Neural progenitor cell (in vitro differentiated cells): Measurements from ENCODE around the gene AURKA. TPM values are rescaled to one million over a fixed set of nuclear protein-coding genes. Genes with fewer than 3 reads are reported as not detected.

Experiments used
- DNase-seq: peaks from one replicate; pipeline ENCODE4 v3.0.0-alpha.2; 2016; ENCODE audit warnings: low spot score
- H2AFZ ChIP-seq: fragments of 200-600 bp; sonication (generic); replicated peaks from 2 replicates; pipeline ENCODE4 v1.6.1; 2016; ENCODE audit warnings: antibody characterized with exemption
- H3F3A ChIP-seq: fragments of 200-600 bp; sonication (generic); 2 replicates; pipeline ENCODE4 v1.6.1; 2016; ENCODE audit warnings: antibody characterized with exemption, low read depth
- H3K27ac ChIP-seq: fragments of 200-600 bp; sonication (generic); 2 replicates; pipeline ENCODE4 v1.5.1; 2016; ENCODE audit warnings: mild to moderate bottlenecking
- H3K27me3 ChIP-seq: fragments of 200-600 bp; sonication (generic); 2 replicates; pipeline ENCODE4 v1.6.1; 2016; ENCODE audit warnings: mild to moderate bottlenecking, moderate library complexity
- H3K36me3 ChIP-seq: fragments of 200-600 bp; sonication (generic); 2 replicates; pipeline ENCODE4 v1.5.1; 2016
- H3K4me1 ChIP-seq: fragments of 200-600 bp; sonication (generic); 2 replicates; pipeline ENCODE4 v1.6.1; 2016; ENCODE audit warnings: mixed run types
- H3K4me2 ChIP-seq: fragments of 200-600 bp; sonication (generic); 2 replicates; pipeline ENCODE4 v1.6.1; 2016
- H3K4me3 ChIP-seq: fragments of 200-600 bp; sonication (generic); 2 replicates; pipeline ENCODE4 v1.5.1; 2016
- H3K79me2 ChIP-seq: fragments of 200-600 bp; sonication (generic); 2 replicates; pipeline ENCODE4 v1.6.1; 2016; ENCODE audit warnings: low read depth
- H3K9ac ChIP-seq: fragments of 200-600 bp; sonication (generic); 2 replicates; pipeline ENCODE4 v1.6.1; 2016
- H3K9me3 ChIP-seq: fragments of 200-600 bp; sonication (generic); 2 replicates; pipeline ENCODE4 v1.5.1; 2016; ENCODE audit warnings: low read depth
- H4K20me1 ChIP-seq: fragments of 200-600 bp; sonication (generic); 2 replicates; pipeline ENCODE4 v1.6.1; 2016; ENCODE audit warnings: low read depth
- H3K27ac Mint-ChIP-seq: 3 replicates; pipeline ENCODE4 v1.8.0; 2021; ENCODE audit warnings: mixed read lengths
- H3K27me3 Mint-ChIP-seq: 2 replicates; pipeline ENCODE4 v1.8.0; 2022; ENCODE audit warnings: low read depth, mild to moderate bottlenecking, inconsistent platforms, moderate library complexity, mixed read lengths; ENCODE audit not compliant: insufficient read depth
- H3K36me3 Mint-ChIP-seq: 3 replicates; pipeline ENCODE4 v1.8.0; 2021; ENCODE audit warnings: mixed read lengths
- H3K4me1 Mint-ChIP-seq: 3 replicates; pipeline ENCODE4 v1.8.0; 2021; ENCODE audit warnings: mixed read lengths
- H3K4me3 Mint-ChIP-seq: 3 replicates; pipeline ENCODE4 v1.8.0; 2021; ENCODE audit warnings: mild to moderate bottlenecking, moderate library complexity, mixed read lengths
- H3K9me3 Mint-ChIP-seq: 3 replicates; pipeline ENCODE4 v1.8.0; 2020; ENCODE audit warnings: mixed read lengths
- EZH2 ChIP-seq: fragments of 200-600 bp; sonication (generic); IDR thresholded peaks from 2 replicates; pipeline ENCODE4 v1.6.1; 2017; ENCODE audit warnings: antibody characterized with exemption, mild to moderate bottlenecking, moderate library complexity
- EZH2phosphoT487 ChIP-seq: fragments of 200-600 bp; sonication (generic); IDR thresholded peaks from 2 replicates; pipeline ENCODE4 v1.6.1; 2017; ENCODE audit warnings: antibody characterized with exemption
- total RNA-seq: library from RNA; depleted of rRNA; stranded (reverse); fragments of >200 nt; gene quantifications from 2 replicates; pipeline ENCODE4 v1.2.3, GENCODE V29; 2015; ENCODE audit warnings: low replicate concordance
- TF ChIP-seq, protein P1 (sequence below): fragments of 200-600 bp; sonication (generic); IDR thresholded peaks from 2 replicates; pipeline ENCODE4 v1.5.1; 2017; ENCODE audit warnings: antibody characterized with exemption, mild to moderate bottlenecking

Gene AURKA
- total RNA-seq, 1 donor from 2014 or later = 186 TPM

DNA sequence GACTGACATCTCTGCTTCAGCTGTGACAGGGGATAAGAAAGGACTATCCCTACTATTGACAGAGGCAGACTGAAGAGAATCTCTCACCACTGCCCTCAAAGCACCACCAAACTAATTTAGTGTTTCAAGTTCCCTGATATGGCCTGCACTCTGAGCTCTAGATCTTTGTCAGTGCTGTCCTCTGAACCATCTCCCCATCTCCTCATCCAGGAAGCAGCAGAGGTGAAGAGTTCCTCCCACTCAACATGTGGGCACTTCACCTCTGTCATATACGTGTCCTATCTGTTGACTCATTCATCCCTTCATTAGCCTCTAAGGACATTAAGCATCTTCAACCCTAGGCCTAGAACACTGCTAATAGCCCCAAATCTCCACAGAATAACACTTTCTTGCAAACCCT is 19.2 kb downstream of the AURKA start:
- H3K36me3 ChIP-seq = peaks cover 4% of the 10 kb centered on the region
- H3K27me3 ChIP-seq = no peaks in the 10 kb centered on the region
- Mint-ChIP-seq H3K9me3 (no peaks in the 10 kb centered on the region), H3K27me3 (no peaks in the 10 kb centered on the region), H3K36me3 (peaks cover 24% of the 10 kb centered on the region), H3K27ac (no peak overlapping the region), H3K4me1 (no peaks in the 10 kb centered on the region), H3K4me3 (no peak overlapping the region)
- no peaks in the 10 kb centered on the region for H3K4me1 ChIP-seq
- H2AFZ ChIP-seq = no peak overlapping the region
- peaks cover 62% of the 10 kb centered on the region for H3K79me2 ChIP-seq
- H3K9ac ChIP-seq = no peak overlapping the region
- H3K27ac ChIP-seq = no peak overlapping the region
- H3K4me3 ChIP-seq = no peak overlapping the region
- peaks cover 15% of the 10 kb centered on the region for H3F3A ChIP-seq
- no peak for DNase-seq
- peaks cover 64% of the 10 kb centered on the region for H4K20me1 ChIP-seq
- no peak overlapping the region for H3K4me2 ChIP-seq
- H3K9me3 ChIP-seq = no peaks in the 10 kb centered on the region
- TF ChIP-seq EZH2 (no peak), EZH2phosphoT487 (no peak)
- TF ChIP-seq, protein P1, sequence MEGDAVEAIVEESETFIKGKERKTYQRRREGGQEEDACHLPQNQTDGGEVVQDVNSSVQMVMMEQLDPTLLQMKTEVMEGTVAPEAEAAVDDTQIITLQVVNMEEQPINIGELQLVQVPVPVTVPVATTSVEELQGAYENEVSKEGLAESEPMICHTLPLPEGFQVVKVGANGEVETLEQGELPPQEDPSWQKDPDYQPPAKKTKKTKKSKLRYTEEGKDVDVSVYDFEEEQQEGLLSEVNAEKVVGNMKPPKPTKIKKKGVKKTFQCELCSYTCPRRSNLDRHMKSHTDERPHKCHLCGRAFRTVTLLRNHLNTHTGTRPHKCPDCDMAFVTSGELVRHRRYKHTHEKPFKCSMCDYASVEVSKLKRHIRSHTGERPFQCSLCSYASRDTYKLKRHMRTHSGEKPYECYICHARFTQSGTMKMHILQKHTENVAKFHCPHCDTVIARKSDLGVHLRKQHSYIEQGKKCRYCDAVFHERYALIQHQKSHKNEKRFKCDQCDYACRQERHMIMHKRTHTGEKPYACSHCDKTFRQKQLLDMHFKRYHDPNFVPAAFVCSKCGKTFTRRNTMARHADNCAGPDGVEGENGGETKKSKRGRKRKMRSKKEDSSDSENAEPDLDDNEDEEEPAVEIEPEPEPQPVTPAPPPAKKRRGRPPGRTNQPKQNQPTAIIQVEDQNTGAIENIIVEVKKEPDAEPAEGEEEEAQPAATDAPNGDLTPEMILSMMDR = no peak

DNA sequence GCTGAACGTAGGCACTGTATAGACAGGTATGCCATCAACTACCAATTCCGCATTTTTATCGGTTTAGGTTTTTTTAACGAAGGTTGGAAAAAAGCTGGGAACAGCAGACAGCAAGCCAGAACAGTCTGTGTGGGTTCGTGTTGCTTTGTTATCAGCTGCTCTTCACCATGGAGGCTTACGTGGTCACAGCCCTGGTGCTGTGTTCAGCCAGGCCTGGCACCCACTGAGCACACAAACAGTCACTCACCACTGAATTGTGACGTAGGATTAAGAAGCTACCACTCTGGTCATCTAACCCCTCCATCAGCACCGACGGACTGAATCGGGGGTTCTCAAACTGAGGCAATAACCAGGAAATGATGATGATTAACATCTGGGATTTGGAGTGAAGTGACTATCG is 20.0 kb downstream of the AURKA start:
- no peak overlapping the region for H2AFZ ChIP-seq
- no peaks in the 10 kb centered on the region for H3K27me3 Mint-ChIP-seq
- peaks cover 56% of the 10 kb centered on the region for H4K20me1 ChIP-seq
- H3K4me3 Mint-ChIP-seq = no peak overlapping the region
- peaks cover 4% of the 10 kb centered on the region for H3K36me3 ChIP-seq
- no peaks in the 10 kb centered on the region for H3K4me1 ChIP-seq
- H3K27ac ChIP-seq = no peak overlapping the region
- no peak overlapping the region for H3K4me3 ChIP-seq
- H3K9me3 ChIP-seq = no peaks in the 10 kb centered on the region
- H3K9ac ChIP-seq = no peak overlapping the region
- TF ChIP-seq EZH2phosphoT487 (no peak), EZH2 (no peak)
- TF ChIP-seq, protein P1 = no peak
- no peaks in the 10 kb centered on the region for H3K4me1 Mint-ChIP-seq
- H3F3A ChIP-seq = peaks cover 16% of the 10 kb centered on the region
- no peaks in the 10 kb centered on the region for H3K9me3 Mint-ChIP-seq
- no peak overlapping the region for H3K27ac Mint-ChIP-seq
- peaks cover 25% of the 10 kb centered on the region for H3K36me3 Mint-ChIP-seq
- H3K4me2 ChIP-seq = no peak overlapping the region
- no peak for DNase-seq
- no peaks in the 10 kb centered on the region for H3K27me3 ChIP-seq
- peaks cover 53% of the 10 kb centered on the region for H3K79me2 ChIP-seq

DNA sequence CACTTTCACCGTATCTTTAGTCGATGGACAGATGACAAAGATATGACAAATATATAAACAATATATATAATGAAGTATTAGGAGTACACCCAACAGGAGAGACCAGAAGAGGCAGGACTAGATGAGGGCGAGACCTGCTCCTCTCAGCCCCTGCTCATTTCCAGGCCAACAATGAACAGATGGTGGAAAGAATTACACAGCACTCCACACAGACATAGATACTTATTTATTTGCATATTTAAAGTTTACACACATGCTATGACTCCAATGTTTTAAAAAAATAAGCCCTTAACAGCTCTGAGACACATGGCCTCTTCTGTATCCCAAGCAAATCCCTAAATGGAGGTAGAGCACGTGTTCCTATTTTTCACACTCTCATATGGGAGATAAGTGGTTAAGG is 22.8 kb downstream of the AURKA start:
- peaks cover 32% of the 10 kb centered on the region for H3K36me3 Mint-ChIP-seq
- H3K9me3 Mint-ChIP-seq = no peaks in the 10 kb centered on the region
- H3K27me3 Mint-ChIP-seq = no peaks in the 10 kb centered on the region
- H3K27ac ChIP-seq = no peak overlapping the region
- DNase-seq = no peak
- H3K4me1 Mint-ChIP-seq = no peaks in the 10 kb centered on the region
- H3K36me3 ChIP-seq = no peaks in the 10 kb centered on the region
- H3K4me3 Mint-ChIP-seq = no peak overlapping the region
- H3K79me2 ChIP-seq = peaks cover 25% of the 10 kb centered on the region
- no peak overlapping the region for H3K27ac Mint-ChIP-seq
- no peaks in the 10 kb centered on the region for H3K27me3 ChIP-seq
- H3K4me3 ChIP-seq = no peak overlapping the region
- no peak overlapping the region for H3K9ac ChIP-seq
- H3K9me3 ChIP-seq = no peaks in the 10 kb centered on the region
- H3K4me2 ChIP-seq = no peak overlapping the region
- H3F3A ChIP-seq = peaks cover 16% of the 10 kb centered on the region
- TF ChIP-seq EZH2phosphoT487 = no peak
- TF ChIP-seq, protein P1 = no peak
- no peak for TF ChIP-seq EZH2
- peaks cover 30% of the 10 kb centered on the region for H4K20me1 ChIP-seq
- no peak overlapping the region for H2AFZ ChIP-seq
- no peaks in the 10 kb centered on the region for H3K4me1 ChIP-seq
